ENCODE results near the gene CCER1. TPM values are rescaled to one million over a fixed set of nuclear protein-coding genes. Genes with fewer than 3 reads are reported as not detected.

The CCER1 gene, protein sequence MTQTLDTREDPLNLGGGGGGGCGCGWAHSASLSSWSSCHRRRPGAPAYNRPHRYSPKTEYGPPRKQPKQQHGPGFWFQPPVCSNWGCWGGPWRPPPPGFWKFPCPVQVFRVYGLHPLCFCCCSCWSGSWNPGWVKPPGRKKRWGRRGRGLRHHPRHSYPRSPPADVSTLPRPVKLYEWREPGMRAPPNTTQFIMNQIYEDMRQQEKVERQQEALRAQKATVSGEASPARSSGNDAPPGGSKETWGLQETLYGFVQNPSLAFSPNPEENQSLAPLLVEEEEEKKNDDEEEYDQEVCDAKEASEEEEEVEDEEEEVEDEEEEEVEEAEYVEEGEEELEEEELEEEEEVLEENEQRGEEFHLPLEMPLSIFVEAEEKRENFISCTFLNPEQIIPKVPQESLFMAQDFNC
- not detected in 2 replicates for total RNA-seq

DNA sequence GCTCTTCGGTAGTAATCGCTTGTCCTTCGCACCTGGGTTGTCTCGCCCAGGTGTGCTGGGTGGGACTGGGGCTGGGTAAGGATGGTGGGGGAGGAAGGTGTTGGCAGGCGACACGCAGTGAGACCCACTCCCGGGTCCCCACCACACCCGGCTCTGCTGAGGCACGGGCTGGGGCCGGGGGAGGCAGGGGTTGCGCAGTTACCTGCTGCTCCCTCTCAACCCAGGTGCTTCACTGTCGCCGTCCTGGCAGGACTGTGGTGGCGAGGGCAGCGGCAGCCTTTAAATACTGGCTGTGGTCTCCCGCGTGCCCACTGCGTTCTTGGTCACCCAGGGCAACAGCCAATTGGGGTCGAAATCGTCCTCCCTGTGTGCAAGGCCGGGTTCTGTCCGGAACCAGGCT, at the start of gene CCER1:
TSS of gene CCER1 (minus strand) at position 256 of the 400 bp plus-strand sequence. CDS start 434 bp downstream, outside the sequence.

Other genes starting within 250 kb of the CCER1 start
- 0.09 TPM in 1 of 2 replicates, not detected in the other for gene EPYC, start 49.8 kb upstream of the CCER1 start, total RNA-seq
- gene KERA, start 102.8 kb upstream of the CCER1 start, total RNA-seq = not detected in 2 replicates
- 1,417 and 1,464 TPM in 2 replicates for gene LUM, start 156.3 kb upstream of the CCER1 start, total RNA-seq
- gene DCN, start 227.6 kb upstream of the CCER1 start, total RNA-seq = 1,181 and 1,320 TPM in 2 replicates